ENCODE data around the gene SLC31A1.

SLC31A1 gene

DNA sequence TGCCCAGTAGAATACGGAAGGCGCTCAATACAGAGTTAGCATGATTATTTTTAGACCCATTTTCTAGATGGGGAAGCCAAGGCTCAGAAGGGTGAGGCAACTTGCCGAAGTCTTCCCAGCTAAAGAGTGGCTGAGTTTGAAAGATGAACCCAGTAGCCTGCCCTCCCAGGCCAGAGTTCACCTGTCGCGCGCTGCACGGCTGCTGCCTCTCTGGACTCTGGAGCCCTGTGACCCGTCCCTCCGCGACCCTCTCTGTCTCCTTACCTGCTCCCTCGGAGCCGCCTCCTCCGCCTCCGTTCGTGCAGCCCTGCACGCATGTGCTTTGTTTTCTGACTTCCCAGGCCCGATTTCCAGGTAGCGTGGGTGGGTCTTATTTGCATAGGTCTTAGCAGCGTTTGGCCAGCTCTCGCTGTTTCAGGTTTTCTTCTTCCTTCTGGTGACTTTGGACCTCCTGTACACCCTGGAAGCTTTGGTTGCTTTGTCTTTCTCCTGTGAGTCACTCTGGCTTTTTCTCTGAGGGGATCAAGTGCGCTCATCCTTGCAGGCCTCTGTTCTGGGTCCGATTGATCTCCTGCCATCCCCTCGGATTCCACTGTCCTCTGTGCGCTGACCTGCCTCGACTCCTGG is 81.6 kb downstream of the SLC31A1 start, which contains the start of gene RNF183:
Gene RNF183 (minus strand): TSS at position 585 of the 627 bp plus-strand sequence. CDS start 5,192 bp downstream, outside the sequence.
- no peak for DNase-seq (ENCODE audit: low read depth in 3 of 3, low spot score in 1 of 3)

DNA sequence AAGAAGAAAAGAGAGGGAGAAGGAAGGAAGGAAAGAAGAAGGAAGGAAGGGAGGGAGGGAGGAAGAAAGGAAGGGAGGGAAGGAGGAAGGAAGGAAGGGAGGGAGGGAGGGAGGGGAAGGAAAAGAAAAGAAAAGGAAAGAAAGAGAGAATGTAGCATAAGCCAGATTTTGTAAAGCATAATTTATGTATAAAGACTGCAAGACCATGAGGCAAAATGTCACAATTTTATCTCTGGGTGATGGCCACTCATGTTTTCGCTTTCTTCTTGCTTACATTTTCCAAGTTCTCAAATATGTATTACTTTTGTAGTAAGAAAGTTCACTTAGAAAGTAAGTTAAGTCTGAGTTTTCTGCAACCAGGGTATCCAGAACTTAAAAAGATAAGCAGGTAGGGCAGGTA is 85.2 kb downstream of the SLC31A1 start:
- DNase-seq (ENCODE audit: low read depth in 3 of 3, low spot score in 1 of 3): no peak

DNA sequence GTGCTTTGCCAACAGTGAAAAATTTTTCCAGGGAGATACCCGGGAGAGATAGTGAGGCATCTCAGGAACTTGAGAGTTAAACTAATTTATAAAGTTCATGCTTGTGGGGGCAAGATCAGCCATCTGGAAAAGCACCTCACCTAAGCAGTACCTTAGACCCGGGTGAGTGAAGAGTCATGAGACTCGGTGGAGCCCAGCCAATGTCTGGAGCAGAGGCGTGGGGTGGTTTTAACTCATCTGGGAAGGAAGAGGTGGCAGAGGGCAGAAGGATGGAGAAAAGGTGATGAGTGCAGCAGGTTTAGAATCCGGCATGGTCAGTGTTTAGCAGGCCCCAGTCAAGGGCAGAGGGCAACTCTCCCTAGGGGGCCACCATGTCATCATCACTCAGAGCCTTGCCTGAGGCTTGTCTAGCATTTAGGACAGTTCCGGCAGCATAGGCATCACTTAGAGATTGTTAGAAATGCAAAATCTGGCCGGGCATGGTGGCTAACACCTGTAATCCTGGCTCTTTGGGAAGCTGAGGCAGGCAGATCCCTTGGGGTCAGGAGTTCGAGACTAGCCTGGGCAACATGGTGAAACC is 86.1 kb downstream of the SLC31A1 start:
- no peak for DNase-seq (ENCODE audit: low read depth in 3 of 3, low spot score in 1 of 3)

DNA sequence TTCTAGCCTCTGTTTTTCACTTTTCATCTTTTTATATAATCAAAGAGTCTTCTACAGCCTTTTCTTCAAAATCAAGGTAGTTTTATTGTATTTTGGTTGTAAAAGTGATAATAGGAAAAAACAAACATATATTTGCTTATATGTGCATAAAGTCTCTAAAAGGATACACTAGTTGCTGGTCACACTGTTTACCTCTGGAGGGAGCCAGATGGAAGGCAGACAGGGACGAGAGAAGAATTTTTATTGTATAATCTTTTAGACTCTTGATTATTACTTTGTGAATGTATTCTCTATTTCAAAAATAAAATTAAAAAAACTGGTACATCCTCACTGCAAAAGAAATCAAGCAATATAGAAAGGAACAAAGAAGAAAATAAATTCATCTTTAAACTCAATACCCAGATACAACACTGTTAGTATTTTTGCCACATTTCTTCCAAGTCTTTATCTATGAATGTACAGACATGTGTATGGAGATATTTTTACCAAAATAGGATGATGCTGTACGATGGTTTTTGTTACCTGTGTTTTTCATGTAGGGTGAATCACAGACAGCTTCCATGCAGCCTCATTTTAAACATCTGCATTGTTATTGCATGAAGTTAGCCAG is 88.0 kb downstream of the SLC31A1 start:
- no peak for DNase-seq (ENCODE audit: low read depth in 3 of 3, low spot score in 1 of 3)

DNA sequence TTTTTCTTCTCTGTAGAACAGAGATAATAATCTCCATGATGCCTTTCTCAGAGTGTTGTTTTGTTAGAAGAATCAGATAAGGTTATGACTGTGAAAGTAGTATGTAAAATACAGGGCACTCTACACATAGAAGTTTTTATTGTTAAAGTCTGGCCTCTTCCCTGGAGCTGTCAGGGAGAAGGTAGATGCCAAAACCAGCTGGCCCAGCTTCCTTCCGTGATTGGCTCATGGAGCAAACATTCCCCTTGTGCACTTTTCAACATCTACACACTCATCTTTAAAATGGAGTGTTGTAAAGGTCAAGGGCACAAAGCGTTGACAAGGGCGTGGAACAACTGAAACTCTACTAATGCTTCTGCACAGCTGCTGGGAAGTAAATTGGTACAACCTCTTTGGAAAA is 89.2 kb downstream of the SLC31A1 start:
- no peak for DNase-seq (ENCODE audit: low read depth in 3 of 3, low spot score in 1 of 3)

DNA sequence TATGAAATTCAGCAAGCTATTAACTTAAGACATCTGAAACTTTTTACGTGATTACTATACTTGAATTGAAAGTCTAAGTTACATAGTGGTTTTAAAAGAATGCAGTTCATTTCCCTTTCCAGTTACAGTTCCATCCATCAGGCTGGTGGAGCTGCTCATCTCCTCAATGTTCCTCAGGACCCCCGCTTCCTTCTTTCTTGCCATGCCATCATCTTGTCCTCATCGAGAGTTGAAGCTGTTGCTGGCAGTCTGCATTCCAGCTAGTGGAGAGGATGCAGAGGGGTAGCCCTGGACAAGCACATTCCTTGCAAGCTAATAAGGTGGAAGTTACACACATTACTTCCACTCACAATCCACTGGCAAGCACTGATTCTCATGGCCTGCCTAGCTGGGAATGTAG is 90.6 kb downstream of the SLC31A1 start:
- no peak for DNase-seq (ENCODE audit: low read depth in 3 of 3, low spot score in 1 of 3)

DNA sequence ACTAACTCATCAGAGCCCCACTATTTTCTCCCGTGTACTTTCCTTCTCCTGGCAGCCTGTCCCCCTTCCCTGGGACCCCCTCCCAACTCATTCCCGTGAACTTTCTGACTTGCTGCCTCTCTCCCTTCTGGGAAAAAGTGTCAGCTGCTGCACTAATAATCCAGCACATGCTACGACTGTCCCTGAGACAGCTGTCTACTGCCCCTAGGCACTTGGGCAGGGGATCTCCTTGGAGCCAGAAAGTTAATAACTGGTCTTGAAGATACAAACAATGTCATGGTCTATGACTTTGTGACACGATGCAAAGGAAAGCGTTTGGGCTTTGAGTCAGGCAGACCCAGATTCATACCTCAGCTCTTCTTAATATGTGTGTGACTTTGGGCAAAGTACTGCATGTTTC is 91.9 kb downstream of the SLC31A1 start:
- no peak for DNase-seq (ENCODE audit: low read depth in 3 of 3, low spot score in 1 of 3)

Measured in stimulated activated CD4-positive, alpha-beta T cell treated with anti-CD3 and anti-CD28 coated beads, TNF-alpha, amount 100 ng/mL, for 1 hour (primary cell).